Measurements from ENCODE around the gene HIVEP3. TPM values are rescaled to one million over a fixed set of nuclear protein-coding genes. Genes with fewer than 3 reads are reported as not detected.

HIVEP3 gene
- total RNA-seq, 2 donors from 2014 or later: 0.13 to 0.99 TPM

- Mint-ChIP-seq H3K27ac (no peak overlapping the region), H3K4me1 (no peaks in the 10 kb centered on the region), H3K36me3 (ENCODE audit: low read depth) (no peaks in the 10 kb centered on the region), H3K9me3 (peaks cover 10% of the 10 kb centered on the region), H3K4me3 (no peak overlapping the region), H3K27me3 (ENCODE audit: insufficient read depth) (peaks cover 13% of the 10 kb centered on the region)
- TF ChIP-seq CTCF (conservative IDR thresholded peaks at IDR 0.05): no peak
- no peak overlapping the region for H3K27ac ChIP-seq (ENCODE audit: low read depth, low read length)
- 92 to 100% methylated on average over 1 of the region's 1 CpG for WGBS, 2 experiments (ENCODE audit: insufficient coverage in 1 of 2, insufficient read length in 1 of 2)
- no peak overlapping the region for H3K9ac ChIP-seq (ENCODE audit: extremely low read depth, low read length, poor library complexity, severe bottlenecking)
- no peaks in the 10 kb centered on the region for H3K4me1 ChIP-seq (ENCODE audit: control insufficient read depth, insufficient read depth, low read length)
- H3K9me3 ChIP-seq (ENCODE audit: control insufficient read depth, low read length): no peaks in the 10 kb centered on the region
- no peaks in the 10 kb centered on the region for H3K36me3 ChIP-seq (ENCODE audit: control insufficient read depth, insufficient read depth, low read length)
- H3K4me3 ChIP-seq (ENCODE audit: low read length): no peak overlapping the region
- peak; percentile 21 for DNase-seq
- H3K27me3 ChIP-seq (ENCODE audit: control insufficient read depth, insufficient read depth, low read length, poor library complexity, severe bottlenecking): no peaks in the 10 kb centered on the region
Observed at GRCh38 chr1:41560931-41561330, 357.8 kb downstream of the HIVEP3 start.

DNA sequence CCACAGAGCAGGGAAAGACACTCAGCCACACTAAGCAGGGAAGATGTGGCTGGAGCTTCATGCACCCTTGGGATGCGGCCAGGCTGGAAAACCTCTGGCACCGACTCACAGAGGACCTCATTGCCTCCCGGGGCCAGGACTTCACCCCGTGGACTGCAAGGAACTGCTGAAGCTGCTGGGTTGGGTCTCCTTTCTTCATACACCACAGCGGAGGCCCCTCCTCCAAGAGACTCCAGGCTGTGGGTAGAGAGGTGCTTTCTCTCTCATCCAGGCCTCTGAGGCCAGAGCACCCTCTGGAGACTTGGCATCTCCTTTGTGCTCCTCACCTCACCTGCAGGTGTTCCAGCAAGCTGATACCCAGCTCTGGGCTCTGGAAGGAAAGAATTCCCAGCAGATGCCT lies 358.2 kb downstream of the HIVEP3 start:
- no peak for TF ChIP-seq CTCF (conservative IDR thresholded peaks at IDR 0.05)
- H3K27me3 ChIP-seq (ENCODE audit: control insufficient read depth, insufficient read depth, low read length, poor library complexity, severe bottlenecking): no peaks in the 10 kb centered on the region
- H3K27ac ChIP-seq (ENCODE audit: low read depth, low read length): no peak overlapping the region
- peak; percentile 24 for DNase-seq
- no peak overlapping the region for H3K4me3 Mint-ChIP-seq
- peaks cover 14% of the 10 kb centered on the region for H3K9me3 Mint-ChIP-seq
- H3K4me1 Mint-ChIP-seq: no peaks in the 10 kb centered on the region
- no peaks in the 10 kb centered on the region for H3K36me3 ChIP-seq (ENCODE audit: control insufficient read depth, insufficient read depth, low read length)
- no peak overlapping the region for H3K4me3 ChIP-seq (ENCODE audit: low read length)
- no peak overlapping the region for H3K9ac ChIP-seq (ENCODE audit: extremely low read depth, low read length, poor library complexity, severe bottlenecking)
- no peaks in the 10 kb centered on the region for H3K36me3 Mint-ChIP-seq (ENCODE audit: low read depth)
- no peaks in the 10 kb centered on the region for H3K9me3 ChIP-seq (ENCODE audit: control insufficient read depth, low read length)
- no peak overlapping the region for H3K27ac Mint-ChIP-seq
- WGBS, 2 experiments (ENCODE audit: insufficient coverage in 1 of 2, insufficient read length in 1 of 2): 90% methylated on average over 5 of the region's 5 CpGs; no CpG with 5 or more reads in 1 of the 2 experiments
- no peaks in the 10 kb centered on the region for H3K4me1 ChIP-seq (ENCODE audit: control insufficient read depth, insufficient read depth, low read length)
- H3K27me3 Mint-ChIP-seq (ENCODE audit: insufficient read depth): peaks cover 13% of the 10 kb centered on the region

- no peaks in the 10 kb centered on the region for H3K4me1 ChIP-seq (ENCODE audit: control insufficient read depth, insufficient read depth, low read length)
- H3K4me1 Mint-ChIP-seq: no peaks in the 10 kb centered on the region
- H3K27me3 ChIP-seq (ENCODE audit: control insufficient read depth, insufficient read depth, low read length, poor library complexity, severe bottlenecking): no peaks in the 10 kb centered on the region
- H3K27me3 Mint-ChIP-seq (ENCODE audit: insufficient read depth): peaks cover 15% of the 10 kb centered on the region
- 67 to 71% methylated on average over 3 to 5 of the region's 5 CpGs for WGBS, 2 experiments (ENCODE audit: insufficient coverage in 1 of 2, insufficient read length in 1 of 2)
- no peak overlapping the region for H3K4me3 ChIP-seq (ENCODE audit: low read length)
- peaks cover 25% of the 10 kb centered on the region for H3K9me3 Mint-ChIP-seq
- H3K9me3 ChIP-seq (ENCODE audit: control insufficient read depth, low read length): no peaks in the 10 kb centered on the region
- no peak for TF ChIP-seq CTCF (conservative IDR thresholded peaks at IDR 0.05)
- no peak overlapping the region for H3K9ac ChIP-seq (ENCODE audit: extremely low read depth, low read length, poor library complexity, severe bottlenecking)
- no peaks in the 10 kb centered on the region for H3K36me3 Mint-ChIP-seq (ENCODE audit: low read depth)
- no peaks in the 10 kb centered on the region for H3K36me3 ChIP-seq (ENCODE audit: control insufficient read depth, insufficient read depth, low read length)
- no peak overlapping the region for H3K27ac ChIP-seq (ENCODE audit: low read depth, low read length)
- H3K4me3 Mint-ChIP-seq: no peak overlapping the region
- no peak overlapping the region for H3K27ac Mint-ChIP-seq
- DNase-seq: peak; percentile 2
Observed at GRCh38 chr1:41559331-41559730, 359.4 kb downstream of the HIVEP3 start.
